ENCODE data around the gene SLC6A5.

The SLC6A5 gene

GRCh38 chr11:20609727-20610707, 10.6 kb downstream of the SLC6A5 start:
- H3K4me1 ChIP-seq (ENCODE audit: control insufficient read depth in 1 of 2, insufficient read depth in 2 of 2, low read length in 2 of 2), result peaks cover 0 to 9% of the 10 kb centered on the region in 2 donors
- peak overlapping the region in 1 of 2 donors; percentile 18 for H3K4me3 ChIP-seq (ENCODE audit: low read depth in 1 of 2, low read length in 2 of 2)
- no peak overlapping the region for H3K27ac ChIP-seq (ENCODE audit: low read length)
- H3K9me3 ChIP-seq (ENCODE audit: control insufficient read depth in 1 of 2, low read length in 2 of 2), result no peaks in the 10 kb centered on the region
- H3K36me3 ChIP-seq (ENCODE audit: control insufficient read depth in 1 of 2, insufficient read depth in 2 of 2, low read length in 2 of 2), result no peaks in the 10 kb centered on the region
- peaks cover 32% of the 10 kb centered on the region for H3K27me3 ChIP-seq (ENCODE audit: low read depth, low read length)

DNA sequence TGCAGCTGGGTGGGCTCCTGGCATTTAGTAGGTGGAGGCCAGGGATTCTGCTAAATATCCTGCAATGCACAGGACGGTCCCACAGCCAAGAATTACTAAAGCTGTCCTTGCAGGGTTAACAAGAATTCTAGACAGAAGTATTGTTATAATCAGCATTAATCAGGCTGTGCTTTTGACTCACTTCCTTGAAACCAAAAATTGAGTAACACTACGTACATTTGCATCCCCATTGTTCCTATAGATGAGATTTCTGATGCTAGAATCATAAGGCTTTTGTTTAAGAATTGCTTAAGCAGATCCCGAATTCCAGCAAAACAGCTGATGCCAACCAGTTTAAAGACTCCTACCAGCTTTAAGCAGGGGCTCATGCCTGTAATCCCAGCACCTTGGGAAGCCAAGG, 11.4 kb downstream of the SLC6A5 start:
- peaks cover 0 to 9% of the 10 kb centered on the region in 2 donors for H3K4me1 ChIP-seq (ENCODE audit: control insufficient read depth in 1 of 2, insufficient read depth in 2 of 2, low read length in 2 of 2)
- peaks cover 24% of the 10 kb centered on the region for H3K27me3 ChIP-seq (ENCODE audit: low read depth, low read length)
- no peak overlapping the region for H3K4me3 ChIP-seq (ENCODE audit: low read depth in 1 of 2, low read length in 2 of 2)
- H3K9me3 ChIP-seq (ENCODE audit: control insufficient read depth in 1 of 2, low read length in 2 of 2), result no peaks in the 10 kb centered on the region
- H3K36me3 ChIP-seq (ENCODE audit: control insufficient read depth in 1 of 2, insufficient read depth in 2 of 2, low read length in 2 of 2), result no peaks in the 10 kb centered on the region
- H3K27ac ChIP-seq (ENCODE audit: low read length), result no peak overlapping the region

GRCh38 chr11:20611445-20611844, 12.0 kb downstream of the SLC6A5 start:
- H3K4me3 ChIP-seq (ENCODE audit: low read depth in 1 of 2, low read length in 2 of 2), result no peak overlapping the region

GRCh38 chr11:20611892-20612291, 12.5 kb downstream of the SLC6A5 start:
- Histone ChIP-seq H3K27ac (ENCODE audit: low read length) (no peak overlapping the region), H3K9me3 (ENCODE audit: control insufficient read depth in 1 of 2, low read length in 2 of 2) (no peaks in the 10 kb centered on the region), H3K4me1 (ENCODE audit: control insufficient read depth in 1 of 2, insufficient read depth in 2 of 2, low read length in 2 of 2) (peaks cover 0 to 9% of the 10 kb centered on the region in 2 donors), H3K4me3 (ENCODE audit: low read depth in 1 of 2, low read length in 2 of 2) (no peak overlapping the region), H3K36me3 (ENCODE audit: control insufficient read depth in 1 of 2, insufficient read depth in 2 of 2, low read length in 2 of 2) (no peaks in the 10 kb centered on the region), H3K27me3 (ENCODE audit: low read depth, low read length) (peaks cover 14% of the 10 kb centered on the region)

More at GRCh38 chr11:20611445-20611844, 12.0 kb downstream of the SLC6A5 start:
- Histone ChIP-seq H3K27me3 (ENCODE audit: low read depth, low read length) (peaks cover 18% of the 10 kb centered on the region), H3K27ac (ENCODE audit: low read length) (no peak overlapping the region), H3K4me1 (ENCODE audit: control insufficient read depth in 1 of 2, insufficient read depth in 2 of 2, low read length in 2 of 2) (peaks cover 0 to 9% of the 10 kb centered on the region in 2 donors), H3K36me3 (ENCODE audit: control insufficient read depth in 1 of 2, insufficient read depth in 2 of 2, low read length in 2 of 2) (no peaks in the 10 kb centered on the region), H3K9me3 (ENCODE audit: control insufficient read depth in 1 of 2, low read length in 2 of 2) (no peaks in the 10 kb centered on the region)

DNA sequence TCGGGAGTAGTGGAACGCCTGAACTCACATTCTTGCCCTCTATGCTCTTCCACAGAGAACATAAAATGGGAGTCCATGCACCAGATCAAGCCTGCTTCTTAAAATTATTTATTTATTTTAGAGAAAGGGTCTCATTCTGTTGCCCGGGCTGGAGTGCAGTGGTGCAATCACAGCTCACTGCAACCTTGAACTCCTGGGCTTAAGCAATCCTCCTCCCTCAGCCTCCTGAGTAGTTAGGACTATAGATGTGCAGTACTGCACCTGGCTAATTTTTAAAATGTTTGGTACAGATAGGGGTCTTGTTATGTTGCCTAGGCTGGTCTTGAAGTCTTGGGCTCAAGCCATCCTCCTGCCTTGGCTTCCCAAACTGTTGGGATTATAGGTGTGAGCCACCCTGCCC, 13.0 kb downstream of the SLC6A5 start:
- peaks cover 0 to 9% of the 10 kb centered on the region in 2 donors for H3K4me1 ChIP-seq (ENCODE audit: control insufficient read depth in 1 of 2, insufficient read depth in 2 of 2, low read length in 2 of 2)
- no peak overlapping the region for H3K27ac ChIP-seq (ENCODE audit: low read length)
- no peaks in the 10 kb centered on the region for H3K36me3 ChIP-seq (ENCODE audit: control insufficient read depth in 1 of 2, insufficient read depth in 2 of 2, low read length in 2 of 2)
- no peaks in the 10 kb centered on the region for H3K9me3 ChIP-seq (ENCODE audit: control insufficient read depth in 1 of 2, low read length in 2 of 2)
- H3K27me3 ChIP-seq (ENCODE audit: low read depth, low read length), result peaks cover 8% of the 10 kb centered on the region
- no peak overlapping the region for H3K4me3 ChIP-seq (ENCODE audit: low read depth in 1 of 2, low read length in 2 of 2)

DNA sequence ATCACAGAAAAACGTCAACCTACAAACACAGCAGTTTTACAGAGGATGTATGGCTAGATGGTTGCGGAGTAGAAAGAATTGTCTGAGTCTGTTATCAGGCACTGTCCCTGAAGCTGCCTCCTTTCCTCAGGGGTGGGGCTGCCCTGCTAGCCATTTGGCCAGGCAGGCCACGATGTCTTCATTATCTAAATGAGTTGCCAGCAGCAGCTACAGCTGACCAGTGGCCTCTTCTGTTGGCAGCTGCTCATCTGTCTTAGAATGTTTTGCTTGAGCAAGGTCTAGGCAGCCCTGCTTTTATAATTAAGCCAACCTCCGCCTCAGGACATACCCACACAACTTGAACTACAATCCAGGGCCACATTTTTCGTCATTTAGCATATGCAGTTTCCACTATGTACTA, 17.5 kb downstream of the SLC6A5 start:
- Histone ChIP-seq H3K4me3 (ENCODE audit: low read depth in 1 of 2, low read length in 2 of 2) (no peak overlapping the region), H3K36me3 (ENCODE audit: control insufficient read depth in 1 of 2, insufficient read depth in 2 of 2, low read length in 2 of 2) (no peaks in the 10 kb centered on the region), H3K27ac (ENCODE audit: low read length) (no peak overlapping the region), H3K9me3 (ENCODE audit: control insufficient read depth in 1 of 2, low read length in 2 of 2) (no peaks in the 10 kb centered on the region), H3K4me1 (ENCODE audit: control insufficient read depth in 1 of 2, insufficient read depth in 2 of 2, low read length in 2 of 2) (no peaks in the 10 kb centered on the region), H3K27me3 (ENCODE audit: low read depth, low read length) (no peaks in the 10 kb centered on the region)

- Histone ChIP-seq H3K36me3 (ENCODE audit: control insufficient read depth in 1 of 2, insufficient read depth in 2 of 2, low read length in 2 of 2) (no peaks in the 10 kb centered on the region), H3K27me3 (ENCODE audit: low read depth, low read length) (no peaks in the 10 kb centered on the region), H3K27ac (ENCODE audit: low read length) (no peak overlapping the region), H3K9me3 (ENCODE audit: control insufficient read depth in 1 of 2, low read length in 2 of 2) (no peaks in the 10 kb centered on the region), H3K4me1 (ENCODE audit: control insufficient read depth in 1 of 2, insufficient read depth in 2 of 2, low read length in 2 of 2) (no peaks in the 10 kb centered on the region), H3K4me3 (ENCODE audit: low read depth in 1 of 2, low read length in 2 of 2) (no peak overlapping the region)
These were observed 18.1 kb downstream of the SLC6A5 start for GRCh38 chr11:20617346-20618005.

DNA sequence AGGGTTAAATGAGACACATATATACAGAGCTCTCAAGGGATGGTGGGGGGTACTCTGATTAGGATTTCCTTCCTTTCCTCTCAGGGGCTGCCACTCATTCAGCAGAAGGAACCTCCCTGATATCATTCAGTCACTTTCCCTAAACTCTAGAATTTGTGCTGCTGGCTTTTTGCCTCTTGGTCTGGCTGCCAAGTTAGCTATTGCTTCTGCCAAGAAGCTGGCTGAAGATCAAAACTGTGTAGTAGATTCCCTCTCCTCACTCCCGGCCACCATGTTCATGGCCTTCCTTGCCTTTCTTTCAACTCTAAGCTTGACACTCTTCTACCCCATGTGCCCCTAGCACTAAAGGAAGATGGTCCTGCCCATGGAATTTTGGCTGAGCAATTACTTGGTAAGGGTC, 18.7 kb downstream of the SLC6A5 start:
- no peak overlapping the region for H3K27ac ChIP-seq (ENCODE audit: low read length)
- H3K4me1 ChIP-seq (ENCODE audit: control insufficient read depth in 1 of 2, insufficient read depth in 2 of 2, low read length in 2 of 2), result no peaks in the 10 kb centered on the region
- no peak overlapping the region for H3K4me3 ChIP-seq (ENCODE audit: low read depth in 1 of 2, low read length in 2 of 2)
- no peaks in the 10 kb centered on the region for H3K9me3 ChIP-seq (ENCODE audit: control insufficient read depth in 1 of 2, low read length in 2 of 2)
- H3K36me3 ChIP-seq (ENCODE audit: control insufficient read depth in 1 of 2, insufficient read depth in 2 of 2, low read length in 2 of 2), result no peaks in the 10 kb centered on the region
- no peaks in the 10 kb centered on the region for H3K27me3 ChIP-seq (ENCODE audit: low read depth, low read length)

- H3K27me3 ChIP-seq (ENCODE audit: low read depth, low read length), result no peaks in the 10 kb centered on the region
- no peak overlapping the region for H3K4me3 ChIP-seq (ENCODE audit: low read depth in 1 of 2, low read length in 2 of 2)
- no peaks in the 10 kb centered on the region for H3K9me3 ChIP-seq (ENCODE audit: control insufficient read depth in 1 of 2, low read length in 2 of 2)
- H3K36me3 ChIP-seq (ENCODE audit: control insufficient read depth in 1 of 2, insufficient read depth in 2 of 2, low read length in 2 of 2), result no peaks in the 10 kb centered on the region
- H3K27ac ChIP-seq (ENCODE audit: low read length), result no peak overlapping the region
- H3K4me1 ChIP-seq (ENCODE audit: control insufficient read depth in 1 of 2, insufficient read depth in 2 of 2, low read length in 2 of 2), result no peaks in the 10 kb centered on the region
These were observed 21.6 kb downstream of the SLC6A5 start for GRCh38 chr11:20620988-20621387.

- Histone ChIP-seq H3K36me3 (ENCODE audit: control insufficient read depth in 1 of 2, insufficient read depth in 2 of 2, low read length in 2 of 2) (no peaks in the 10 kb centered on the region), H3K9me3 (ENCODE audit: control insufficient read depth in 1 of 2, low read length in 2 of 2) (no peaks in the 10 kb centered on the region), H3K4me1 (ENCODE audit: control insufficient read depth in 1 of 2, insufficient read depth in 2 of 2, low read length in 2 of 2) (no peaks in the 10 kb centered on the region), H3K4me3 (ENCODE audit: low read depth in 1 of 2, low read length in 2 of 2) (no peak overlapping the region), H3K27me3 (ENCODE audit: low read depth, low read length) (no peaks in the 10 kb centered on the region), H3K27ac (ENCODE audit: low read length) (no peak overlapping the region)
These were observed 22.3 kb downstream of the SLC6A5 start for GRCh38 chr11:20621679-20622078.

DNA sequence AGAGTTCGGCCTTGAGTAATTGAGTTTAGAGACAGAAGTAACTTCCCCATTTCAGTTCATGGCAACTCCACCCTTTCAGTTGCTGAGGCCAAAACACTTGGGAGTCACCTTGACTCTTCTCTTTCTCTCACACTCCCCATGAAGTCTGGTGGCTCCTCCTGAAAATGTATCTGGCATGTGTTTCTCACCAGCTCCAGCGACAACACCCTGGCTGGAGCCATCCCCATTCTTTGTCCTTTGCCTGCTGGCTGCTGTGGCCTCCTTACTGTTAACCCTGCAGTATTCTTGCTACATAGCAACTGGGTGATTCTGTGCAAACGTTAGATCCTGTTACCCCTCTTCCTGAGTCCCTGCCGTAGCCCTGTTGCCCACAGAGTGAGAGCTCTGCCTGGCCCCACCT, 23.8 kb downstream of the SLC6A5 start:
- Histone ChIP-seq H3K36me3 (ENCODE audit: control insufficient read depth in 1 of 2, insufficient read depth in 2 of 2, low read length in 2 of 2) (no peaks in the 10 kb centered on the region), H3K27ac (ENCODE audit: low read length) (no peak overlapping the region), H3K4me3 (ENCODE audit: low read depth in 1 of 2, low read length in 2 of 2) (no peak overlapping the region), H3K4me1 (ENCODE audit: control insufficient read depth in 1 of 2, insufficient read depth in 2 of 2, low read length in 2 of 2) (no peaks in the 10 kb centered on the region), H3K9me3 (ENCODE audit: control insufficient read depth in 1 of 2, low read length in 2 of 2) (no peaks in the 10 kb centered on the region), H3K27me3 (ENCODE audit: low read depth, low read length) (no peaks in the 10 kb centered on the region)
